ENCODE measurements around the gene OTOP3. TPM values are rescaled to one million over a fixed set of nuclear protein-coding genes. Genes with fewer than 3 reads are reported as not detected.
"Not testable (repeated sequence)": the region's sequence is repeated elsewhere in the genome, so short reads cannot be mapped to it uniquely, and the experiment has no call there.

OTOP3 gene
- total RNA-seq, 1 experiment from 2014 or later = not detected

DNA sequence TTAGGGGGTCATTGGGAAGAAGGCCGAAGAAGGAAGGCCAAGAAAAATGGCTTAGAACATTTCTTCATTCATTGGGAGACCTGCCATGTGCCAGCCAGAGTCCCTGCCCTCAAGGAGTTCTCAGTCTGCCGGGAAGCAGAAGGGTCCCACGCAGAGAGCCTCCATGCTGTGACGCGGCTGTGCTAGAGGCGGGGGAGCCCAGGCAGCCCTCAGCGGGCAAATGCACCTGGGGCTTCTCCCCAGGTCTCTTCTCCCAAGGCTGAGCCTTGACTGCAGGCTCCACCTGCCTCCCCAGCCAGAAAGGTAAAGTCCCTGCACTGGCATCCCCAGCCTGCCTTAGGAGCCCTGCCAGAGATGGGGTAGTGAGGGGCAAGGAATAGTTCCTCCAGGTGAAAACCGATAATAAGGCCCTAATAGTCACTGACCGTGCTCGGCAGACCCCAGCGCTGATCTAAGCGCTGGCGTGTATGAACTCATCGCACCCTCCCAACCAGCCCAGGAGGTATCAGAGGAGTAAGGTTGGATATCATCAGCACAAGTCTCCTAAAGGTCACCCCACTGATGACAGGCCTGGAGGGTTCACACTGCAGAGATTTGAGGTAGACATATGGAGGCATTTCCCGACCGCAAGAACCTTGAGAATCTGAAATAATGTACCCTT lies 45.8 kb downstream of the OTOP3 start:
- Mint-ChIP-seq H3K27ac (ENCODE audit: unreplicated experiment) (peak overlapping the region; percentile 88), H3K27me3 (ENCODE audit: insufficient read depth, unreplicated experiment) (peaks cover 2% of the 10 kb centered on the region), H3K36me3 (ENCODE audit: insufficient read depth, unreplicated experiment) (peaks cover 6% of the 10 kb centered on the region), H3K9me3 (ENCODE audit: unreplicated experiment) (no peaks in the 10 kb centered on the region), H3K4me1 (ENCODE audit: low read depth, unreplicated experiment) (peaks cover 7% of the 10 kb centered on the region), H3K4me3 (ENCODE audit: unreplicated experiment) (peak overlapping the region; percentile 95)
- TSS peak; percentile 94 for BruUV-seq (replicated peaks)
- intact Hi-C loops (cut with micrococcal nuclease; ENCODE audit: unreplicated experiment) = no loop called here
- TF ChIP-seq, protein P1, sequence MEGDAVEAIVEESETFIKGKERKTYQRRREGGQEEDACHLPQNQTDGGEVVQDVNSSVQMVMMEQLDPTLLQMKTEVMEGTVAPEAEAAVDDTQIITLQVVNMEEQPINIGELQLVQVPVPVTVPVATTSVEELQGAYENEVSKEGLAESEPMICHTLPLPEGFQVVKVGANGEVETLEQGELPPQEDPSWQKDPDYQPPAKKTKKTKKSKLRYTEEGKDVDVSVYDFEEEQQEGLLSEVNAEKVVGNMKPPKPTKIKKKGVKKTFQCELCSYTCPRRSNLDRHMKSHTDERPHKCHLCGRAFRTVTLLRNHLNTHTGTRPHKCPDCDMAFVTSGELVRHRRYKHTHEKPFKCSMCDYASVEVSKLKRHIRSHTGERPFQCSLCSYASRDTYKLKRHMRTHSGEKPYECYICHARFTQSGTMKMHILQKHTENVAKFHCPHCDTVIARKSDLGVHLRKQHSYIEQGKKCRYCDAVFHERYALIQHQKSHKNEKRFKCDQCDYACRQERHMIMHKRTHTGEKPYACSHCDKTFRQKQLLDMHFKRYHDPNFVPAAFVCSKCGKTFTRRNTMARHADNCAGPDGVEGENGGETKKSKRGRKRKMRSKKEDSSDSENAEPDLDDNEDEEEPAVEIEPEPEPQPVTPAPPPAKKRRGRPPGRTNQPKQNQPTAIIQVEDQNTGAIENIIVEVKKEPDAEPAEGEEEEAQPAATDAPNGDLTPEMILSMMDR (IDR thresholded peaks at IDR 0.05; ENCODE audit: insufficient read depth in 1 of 2, low read depth in 1 of 2, low read length in 1 of 2, severe bottlenecking in 1 of 2, unreplicated experiment in 1 of 2) = no peak
- DNase-seq = no peak
- no peaks in the 10 kb centered on the region for H3K9me3 ChIP-seq
- ChIA-PET CTCF (no interaction called here), POLR2A (no interaction called here)
- H3K4me3 ChIP-seq (ENCODE audit: low read depth, low read length) = peak overlapping the region; percentile 58
- H3K27me3 ChIP-seq (replicated peaks; ENCODE audit: control insufficient read depth, insufficient read depth, low read length) = no peaks in the 10 kb centered on the region
- peaks cover 13% of the 10 kb centered on the region for H3K4me1 ChIP-seq
- no peaks in the 10 kb centered on the region for H3K36me3 ChIP-seq (ENCODE audit: control insufficient read depth, insufficient read depth, low read length)

GRCh38 chr17:74981979-74982662 lies 46.4 kb downstream of the OTOP3 start:
- H3K4me1 Mint-ChIP-seq (ENCODE audit: low read depth, unreplicated experiment) = peaks cover 7% of the 10 kb centered on the region
- H3K9me3 Mint-ChIP-seq (ENCODE audit: unreplicated experiment) = no peaks in the 10 kb centered on the region
- peak; percentile 89 to 93 for DNase-seq
- intact Hi-C loops (cut with micrococcal nuclease; ENCODE audit: unreplicated experiment) = loop anchor here (1.0 kb wide), 2 partner anchors 10 to 21 kb away; partner anchors contain the start of gene HID1
- H3K9me3 ChIP-seq = no peaks in the 10 kb centered on the region
- peak overlapping the region; percentile 58 for H3K4me3 ChIP-seq (ENCODE audit: low read depth, low read length)
- TF ChIP-seq, protein P1 (IDR thresholded peaks at IDR 0.05; ENCODE audit: insufficient read depth in 1 of 2, low read depth in 1 of 2, low read length in 1 of 2, severe bottlenecking in 1 of 2, unreplicated experiment in 1 of 2) = no peak
- ChIA-PET POLR2A (interaction anchor here (0.7 to 1.4 kb wide), 4 partner anchors 9 to 109 kb away, joined by 3 to 13 read pairs (median 6); partner anchors contain the start of genes FDXR, HID1 and MRPL58), CTCF (interaction anchor here (0.6 to 1.7 kb wide), 5 partner anchors 8 to 206 kb away, joined by 3 to 18 read pairs (median 4); partner anchors contain the start of gene NAT9)
- no peaks in the 10 kb centered on the region for H3K27me3 Mint-ChIP-seq (ENCODE audit: insufficient read depth, unreplicated experiment)
- H3K4me1 ChIP-seq = peaks cover 13% of the 10 kb centered on the region
- no peaks in the 10 kb centered on the region for H3K27me3 ChIP-seq (replicated peaks; ENCODE audit: control insufficient read depth, insufficient read depth, low read length)
- peak overlapping the region; percentile 95 for H3K4me3 Mint-ChIP-seq (ENCODE audit: unreplicated experiment)
- H3K36me3 ChIP-seq (ENCODE audit: control insufficient read depth, insufficient read depth, low read length) = no peaks in the 10 kb centered on the region
- H3K27ac Mint-ChIP-seq (ENCODE audit: unreplicated experiment) = peak overlapping the region; percentile 88
- peaks cover 6% of the 10 kb centered on the region for H3K36me3 Mint-ChIP-seq (ENCODE audit: insufficient read depth, unreplicated experiment)
- no TSS peak for BruUV-seq (replicated peaks)

- H3K4me1 Mint-ChIP-seq (ENCODE audit: low read depth, unreplicated experiment); H3K9me3 ChIP-seq; H3K36me3 ChIP-seq (ENCODE audit: control insufficient read depth, insufficient read depth, low read length); H3K9me3 Mint-ChIP-seq (ENCODE audit: unreplicated experiment); DNase-seq; H3K27me3 Mint-ChIP-seq (ENCODE audit: insufficient read depth, unreplicated experiment); H3K27me3 ChIP-seq (replicated peaks; ENCODE audit: control insufficient read depth, insufficient read depth, low read length); H3K36me3 Mint-ChIP-seq (ENCODE audit: insufficient read depth, unreplicated experiment): not testable (repeated sequence)
- Histone ChIP-seq H3K4me1 (peaks cover 13% of the 10 kb centered on the region), H3K4me3 (ENCODE audit: low read depth, low read length) (peak overlapping the region; percentile 58)
- POLR2A ChIA-PET = interaction anchor here (0.7 to 1.4 kb wide), 6 partner anchors 10 to 110 kb away, joined by 3 to 13 read pairs (median 4); partner anchors contain the start of genes FDXR, HID1 and MRPL58
- intact Hi-C loops (cut with micrococcal nuclease; ENCODE audit: unreplicated experiment) = loop anchor here (1.0 kb wide), 2 partner anchors 10 to 21 kb away; partner anchors contain the start of gene HID1
- CTCF ChIA-PET = interaction anchor here (0.6 to 1.7 kb wide), 6 partner anchors 9 to 207 kb away, joined by 3 to 18 read pairs (median 4); partner anchors contain the start of genes MRPL58 and NAT9
- BruUV-seq (replicated peaks) = TSS peak; percentile 66
- Mint-ChIP-seq H3K27ac (ENCODE audit: unreplicated experiment) (peak overlapping the region; percentile 88), H3K4me3 (ENCODE audit: unreplicated experiment) (peak overlapping the region; percentile 95)
Observed at GRCh38 chr17:74982663-74983313, 47.1 kb downstream of the OTOP3 start.

All from Caco-2 (cell line).